MM.1S (cell line): ENCODE results near the gene SURF2.

Experiments used
- DNase-seq: peaks from one replicate; pipeline ENCODE4 v3.0.0-alpha.2; 2015
- H2AFZ ChIP-seq: fragments of 300-600 bp; sonication (generic); 2 replicates; pipeline ENCODE4 v1.6.0; 2016; ENCODE audit warnings: antibody characterized with exemption, low read length
- H3F3A ChIP-seq: fragments of 300-600 bp; sonication (generic); 2 replicates; pipeline ENCODE4 v1.6.1; 2016; ENCODE audit warnings: mild to moderate bottlenecking, antibody characterized with exemption, low read length, moderate library complexity, mixed read lengths; ENCODE audit not compliant: insufficient read depth
- H3K27ac ChIP-seq: fragments of 300-600 bp; sonication (generic); 2 replicates; pipeline ENCODE4 v1.5.1; 2016; ENCODE audit warnings: mild to moderate bottlenecking, low read length
- H3K27me3 ChIP-seq: fragments of 300-600 bp; sonication (generic); replicated peaks from 2 replicates; pipeline ENCODE4 v1.6.0; 2016; ENCODE audit warnings: low read length; ENCODE audit not compliant: insufficient read depth
- H3K36me3 ChIP-seq: fragments of 300-600 bp; sonication (generic); replicated peaks from 2 replicates; pipeline ENCODE4 v1.6.1; 2016; ENCODE audit warnings: mild to moderate bottlenecking, low read length, mixed read lengths; ENCODE audit not compliant: insufficient read depth
- H3K4me1 ChIP-seq: fragments of 300-600 bp; sonication (generic); 2 replicates; pipeline ENCODE4 v1.6.1; 2016; ENCODE audit warnings: low read length, mixed read lengths
- H3K4me2 ChIP-seq: fragments of 300-600 bp; sonication (generic); 2 replicates; pipeline ENCODE4 v1.6.0; 2016; ENCODE audit warnings: low read depth, low read length
- H3K4me3 ChIP-seq: fragments of 300-600 bp; sonication (generic); 2 replicates; pipeline ENCODE4 v1.5.1; 2016; ENCODE audit warnings: low read length, mixed read lengths
- H3K79me2 ChIP-seq: fragments of 300-600 bp; sonication (generic); 2 replicates; pipeline ENCODE4 v1.6.1; 2016; ENCODE audit warnings: mixed run types, low read length, mixed read lengths
- H3K9ac ChIP-seq: fragments of 300-600 bp; sonication (generic); 2 replicates; pipeline ENCODE4 v1.6.1; 2016; ENCODE audit warnings: low read length, mixed read lengths
- H3K9me2 ChIP-seq: fragments of 300-600 bp; sonication (generic); replicated peaks from 2 replicates; pipeline ENCODE4 v1.6.1; 2016; ENCODE audit warnings: mild to moderate bottlenecking, low read length, mixed read lengths; ENCODE audit not compliant: insufficient read depth
- H3K9me3 ChIP-seq: fragments of 300-600 bp; sonication (generic); replicated peaks from 2 replicates; pipeline ENCODE4 v1.6.1; 2016; ENCODE audit warnings: mild to moderate bottlenecking, low read length, mixed read lengths; ENCODE audit not compliant: insufficient read depth
- H4K20me1 ChIP-seq: fragments of 300-600 bp; sonication (generic); 2 replicates; pipeline ENCODE4 v1.6.1; 2016; ENCODE audit warnings: mild to moderate bottlenecking, low read length, moderate library complexity, mixed read lengths; ENCODE audit not compliant: insufficient read depth
- EZH2 ChIP-seq: fragments of 300-600 bp; sonication (generic); optimal IDR thresholded peaks from 2 replicates; pipeline ENCODE3; 2017; ENCODE audit warnings: low read depth, mild to moderate bottlenecking, antibody characterized with exemption, low read length, mixed read lengths
- EZH2phosphoT487 ChIP-seq: fragments of 300-600 bp; sonication (generic); IDR thresholded peaks from 2 replicates; pipeline ENCODE4 v1.6.1; 2018; ENCODE audit warnings: antibody characterized with exemption, low read length
- TF ChIP-seq, protein P1 (sequence below): fragments of 300-600 bp; sonication (generic); IDR thresholded peaks from 2 replicates; pipeline ENCODE4 v1.5.1; 2016; ENCODE audit warnings: antibody characterized with exemption, low read length, mixed read lengths

The SURF2 gene

GRCh38 chr9:133397895-133398294 lies 41.5 kb downstream of the SURF2 start:
- Histone ChIP-seq H3K79me2 (no peaks in the 10 kb centered on the region), H3K9me3 (no peaks in the 10 kb centered on the region), H3F3A (no peaks in the 10 kb centered on the region), H2AFZ (no peak overlapping the region), H3K36me3 (no peaks in the 10 kb centered on the region), H3K4me1 (no peaks in the 10 kb centered on the region), H3K4me2 (no peak overlapping the region), H3K27me3 (peaks cover 45% of the 10 kb centered on the region), H3K4me3 (no peak overlapping the region), H3K27ac (no peak overlapping the region), H4K20me1 (no peaks in the 10 kb centered on the region), H3K9ac (no peak overlapping the region), H3K9me2 (no peaks in the 10 kb centered on the region)
- no peak for DNase-seq
- TF ChIP-seq, protein P1, sequence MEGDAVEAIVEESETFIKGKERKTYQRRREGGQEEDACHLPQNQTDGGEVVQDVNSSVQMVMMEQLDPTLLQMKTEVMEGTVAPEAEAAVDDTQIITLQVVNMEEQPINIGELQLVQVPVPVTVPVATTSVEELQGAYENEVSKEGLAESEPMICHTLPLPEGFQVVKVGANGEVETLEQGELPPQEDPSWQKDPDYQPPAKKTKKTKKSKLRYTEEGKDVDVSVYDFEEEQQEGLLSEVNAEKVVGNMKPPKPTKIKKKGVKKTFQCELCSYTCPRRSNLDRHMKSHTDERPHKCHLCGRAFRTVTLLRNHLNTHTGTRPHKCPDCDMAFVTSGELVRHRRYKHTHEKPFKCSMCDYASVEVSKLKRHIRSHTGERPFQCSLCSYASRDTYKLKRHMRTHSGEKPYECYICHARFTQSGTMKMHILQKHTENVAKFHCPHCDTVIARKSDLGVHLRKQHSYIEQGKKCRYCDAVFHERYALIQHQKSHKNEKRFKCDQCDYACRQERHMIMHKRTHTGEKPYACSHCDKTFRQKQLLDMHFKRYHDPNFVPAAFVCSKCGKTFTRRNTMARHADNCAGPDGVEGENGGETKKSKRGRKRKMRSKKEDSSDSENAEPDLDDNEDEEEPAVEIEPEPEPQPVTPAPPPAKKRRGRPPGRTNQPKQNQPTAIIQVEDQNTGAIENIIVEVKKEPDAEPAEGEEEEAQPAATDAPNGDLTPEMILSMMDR = no peak
- TF ChIP-seq EZH2 (no peak), EZH2phosphoT487 (no peak)

- H3K79me2 ChIP-seq = no peaks in the 10 kb centered on the region
- H3K4me3 ChIP-seq = no peak overlapping the region
- H3K27me3 ChIP-seq = peaks cover 34% of the 10 kb centered on the region
- TF ChIP-seq, protein P1 = no peak
- no peaks in the 10 kb centered on the region for H3K9me3 ChIP-seq
- no peaks in the 10 kb centered on the region for H3K4me1 ChIP-seq
- no peak overlapping the region for H3K9ac ChIP-seq
- no peak for DNase-seq
- no peaks in the 10 kb centered on the region for H3K36me3 ChIP-seq
- H3K9me2 ChIP-seq = no peaks in the 10 kb centered on the region
- no peaks in the 10 kb centered on the region for H3F3A ChIP-seq
- H3K4me2 ChIP-seq = no peak overlapping the region
- no peak overlapping the region for H3K27ac ChIP-seq
- H2AFZ ChIP-seq = no peak overlapping the region
- H4K20me1 ChIP-seq = no peaks in the 10 kb centered on the region
These were observed 43.9 kb downstream of the SURF2 start for GRCh38 chr9:133400292-133400691.

DNA sequence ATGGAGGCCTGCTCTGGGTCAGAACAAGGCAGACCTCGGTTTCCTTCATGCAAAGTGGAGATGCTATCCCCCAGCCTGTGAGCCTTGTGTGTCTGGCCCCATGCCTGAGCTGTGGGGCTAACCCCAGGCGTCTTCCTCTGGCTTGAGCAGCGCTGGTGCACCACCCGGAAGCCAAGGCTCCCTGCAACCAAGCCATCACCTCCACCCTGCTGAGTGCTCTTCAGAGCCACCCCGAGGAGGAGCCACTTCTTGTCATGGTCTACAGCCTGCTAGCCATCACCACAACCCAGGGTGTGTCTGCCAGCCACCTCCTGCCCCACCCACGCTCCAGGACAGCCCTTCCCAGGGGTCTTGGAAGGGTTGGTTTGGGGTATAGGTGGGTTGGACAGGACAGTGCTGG lies 45.2 kb downstream of the SURF2 start:
- Histone ChIP-seq H3K9me2 (no peaks in the 10 kb centered on the region), H3K27ac (no peak overlapping the region), H3K36me3 (no peaks in the 10 kb centered on the region), H3K4me2 (no peak overlapping the region), H3K4me1 (no peaks in the 10 kb centered on the region), H3F3A (no peaks in the 10 kb centered on the region), H3K79me2 (no peaks in the 10 kb centered on the region), H3K4me3 (no peak overlapping the region), H3K27me3 (peaks cover 21% of the 10 kb centered on the region), H3K9me3 (no peaks in the 10 kb centered on the region), H2AFZ (no peak overlapping the region), H4K20me1 (no peaks in the 10 kb centered on the region), H3K9ac (no peak overlapping the region)
- TF ChIP-seq EZH2phosphoT487 (no peak), EZH2 (no peak)
- TF ChIP-seq, protein P1 = no peak
- DNase-seq = no peak
